NCI-H748 (cell line): ENCODE measurements around the gene TAB2.

Experiments
- DNase-seq: peaks from one replicate; lab custom pipeline; 2025; ENCODE audit not compliant: unreplicated experiment; lab: John Stamatoyannopoulos, UW

The TAB2 gene, protein sequence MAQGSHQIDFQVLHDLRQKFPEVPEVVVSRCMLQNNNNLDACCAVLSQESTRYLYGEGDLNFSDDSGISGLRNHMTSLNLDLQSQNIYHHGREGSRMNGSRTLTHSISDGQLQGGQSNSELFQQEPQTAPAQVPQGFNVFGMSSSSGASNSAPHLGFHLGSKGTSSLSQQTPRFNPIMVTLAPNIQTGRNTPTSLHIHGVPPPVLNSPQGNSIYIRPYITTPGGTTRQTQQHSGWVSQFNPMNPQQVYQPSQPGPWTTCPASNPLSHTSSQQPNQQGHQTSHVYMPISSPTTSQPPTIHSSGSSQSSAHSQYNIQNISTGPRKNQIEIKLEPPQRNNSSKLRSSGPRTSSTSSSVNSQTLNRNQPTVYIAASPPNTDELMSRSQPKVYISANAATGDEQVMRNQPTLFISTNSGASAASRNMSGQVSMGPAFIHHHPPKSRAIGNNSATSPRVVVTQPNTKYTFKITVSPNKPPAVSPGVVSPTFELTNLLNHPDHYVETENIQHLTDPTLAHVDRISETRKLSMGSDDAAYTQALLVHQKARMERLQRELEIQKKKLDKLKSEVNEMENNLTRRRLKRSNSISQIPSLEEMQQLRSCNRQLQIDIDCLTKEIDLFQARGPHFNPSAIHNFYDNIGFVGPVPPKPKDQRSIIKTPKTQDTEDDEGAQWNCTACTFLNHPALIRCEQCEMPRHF

GRCh38 chr6:149317644-149318571 is at the start of gene TAB2:
Gene TAB2 (plus strand): TSS chr6:149317712. CDS start chr6:149369998, 52,286 bp downstream.
- peak; percentile 66 for DNase-seq

GRCh38 chr6:149268146-149268545 is 49.4 kb upstream of the TAB2 start:
- no peak for DNase-seq

DNA sequence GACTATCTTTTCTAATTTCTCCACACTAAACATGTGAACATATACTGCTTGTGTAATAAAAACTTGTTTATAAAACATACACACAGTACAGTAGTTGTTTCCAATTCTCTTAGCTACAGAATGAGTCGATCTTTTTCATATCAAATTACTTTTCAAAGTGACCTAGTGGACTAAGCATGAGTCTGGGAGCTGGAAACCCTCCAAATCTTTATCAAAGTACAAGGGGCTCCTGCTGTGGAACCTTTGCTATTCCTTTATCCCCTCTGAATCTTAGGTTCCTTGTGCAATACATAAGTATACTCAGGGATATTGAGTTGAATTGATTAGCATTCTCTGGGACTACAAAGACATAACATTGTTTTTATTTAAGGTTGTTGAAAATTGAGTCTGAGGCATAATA is 48.7 kb upstream of the TAB2 start:
- no peak for DNase-seq

GRCh38 chr6:149270616-149271015 is 46.9 kb upstream of the TAB2 start:
- DNase-seq = no peak

- no peak for DNase-seq
Observed at GRCh38 chr6:149271348-149272340, 45.9 kb upstream of the TAB2 start.

- DNase-seq = no peak
Observed at GRCh38 chr6:149273318-149273717, 44.2 kb upstream of the TAB2 start.

DNA sequence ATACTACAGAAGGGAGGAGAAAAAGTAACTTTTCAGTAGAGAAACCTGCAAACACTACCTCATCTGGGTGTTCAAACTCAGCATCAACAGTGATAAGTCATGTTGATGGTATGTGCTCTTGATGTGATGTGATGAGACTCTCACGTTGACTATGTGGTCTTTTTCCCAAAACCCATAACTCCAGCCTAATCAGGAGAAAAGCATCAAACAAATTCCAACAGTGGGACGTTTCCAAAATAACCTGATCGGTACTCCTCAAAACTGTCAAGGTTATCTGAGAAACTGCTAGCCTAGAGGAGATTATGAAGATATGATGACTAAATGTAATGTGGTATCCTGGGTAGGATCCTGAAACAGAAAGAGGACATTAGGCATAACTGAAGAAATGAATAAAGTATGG is 41.9 kb upstream of the TAB2 start:
- no peak for DNase-seq

DNA sequence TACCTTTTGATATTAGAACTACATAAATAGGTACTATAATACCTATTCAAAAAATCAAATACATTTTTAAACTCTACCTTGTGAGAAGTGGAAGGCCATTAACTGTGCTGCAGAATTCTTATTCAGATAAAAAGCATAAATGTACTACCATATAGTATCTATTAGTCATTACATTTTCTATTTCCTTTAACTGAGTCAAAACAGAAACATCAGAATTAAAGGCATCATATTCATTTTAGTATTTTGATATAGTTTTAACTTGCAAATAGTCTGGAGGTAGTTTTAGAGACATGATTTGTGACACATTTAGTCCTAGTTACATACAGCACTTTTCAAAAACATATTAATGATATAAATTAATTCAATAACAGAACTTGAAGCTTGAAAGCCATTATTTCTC is 39.9 kb upstream of the TAB2 start:
- no peak for DNase-seq

DNA sequence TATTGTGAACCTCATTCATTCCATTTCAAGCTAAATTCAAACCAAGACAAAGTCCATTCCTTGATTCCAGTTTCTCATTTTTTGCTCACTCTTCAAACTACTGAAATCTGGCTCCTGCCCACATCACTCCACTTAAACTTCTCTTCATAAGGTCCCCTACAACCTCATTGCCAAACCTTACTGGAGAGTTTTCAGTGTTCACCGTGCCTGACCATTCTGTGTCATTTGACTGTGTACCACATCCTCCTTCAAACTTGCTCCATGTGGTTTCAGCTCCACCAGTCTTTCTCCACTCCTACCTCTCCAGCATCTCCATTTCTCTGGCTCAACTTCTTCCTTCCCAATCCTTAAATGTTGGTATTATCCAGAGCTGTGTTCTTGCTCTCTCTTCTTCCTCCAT is 38.5 kb upstream of the TAB2 start:
- no peak for DNase-seq

DNA sequence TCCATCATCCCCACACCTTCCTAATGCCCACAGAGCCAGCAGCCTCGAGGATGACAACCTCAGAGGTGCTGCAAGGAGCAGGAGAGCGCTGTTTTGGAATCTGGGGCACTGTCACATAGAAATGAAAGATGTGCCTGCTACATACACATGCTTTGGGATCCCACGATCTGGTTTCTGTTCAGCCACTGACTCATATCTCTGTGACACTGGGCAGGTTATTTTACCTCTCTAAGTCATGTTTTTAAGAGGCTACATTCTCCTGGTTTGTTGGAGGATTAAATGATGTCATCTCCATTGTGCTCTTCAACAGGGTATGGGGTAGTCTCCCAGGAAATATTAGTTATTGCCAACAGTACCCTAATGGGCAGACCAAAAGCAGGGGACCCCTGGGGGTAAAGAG is 32.6 kb upstream of the TAB2 start:
- no peak for DNase-seq

DNA sequence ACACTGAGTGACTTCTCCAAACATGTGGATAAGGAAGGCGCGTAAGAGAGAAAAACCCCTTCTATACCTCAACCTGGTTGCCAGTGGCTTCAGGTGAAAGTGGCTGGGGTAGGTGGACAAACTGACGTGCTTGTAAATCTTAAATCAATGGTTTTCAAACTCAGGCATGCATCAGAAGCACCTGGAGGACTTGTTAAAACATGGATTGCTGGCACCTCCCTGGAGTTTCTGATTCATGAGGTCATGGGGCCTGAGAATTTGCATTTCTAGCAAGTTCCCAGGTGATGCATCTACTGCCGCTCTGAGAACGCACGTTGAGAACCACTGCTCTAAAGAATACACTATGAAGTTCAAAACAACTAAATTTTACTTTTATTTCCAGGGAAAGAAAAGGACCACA is 31.9 kb upstream of the TAB2 start:
- DNase-seq = no peak

GRCh38 chr6:149286905-149287304 is 30.6 kb upstream of the TAB2 start:
- DNase-seq = no peak

DNA sequence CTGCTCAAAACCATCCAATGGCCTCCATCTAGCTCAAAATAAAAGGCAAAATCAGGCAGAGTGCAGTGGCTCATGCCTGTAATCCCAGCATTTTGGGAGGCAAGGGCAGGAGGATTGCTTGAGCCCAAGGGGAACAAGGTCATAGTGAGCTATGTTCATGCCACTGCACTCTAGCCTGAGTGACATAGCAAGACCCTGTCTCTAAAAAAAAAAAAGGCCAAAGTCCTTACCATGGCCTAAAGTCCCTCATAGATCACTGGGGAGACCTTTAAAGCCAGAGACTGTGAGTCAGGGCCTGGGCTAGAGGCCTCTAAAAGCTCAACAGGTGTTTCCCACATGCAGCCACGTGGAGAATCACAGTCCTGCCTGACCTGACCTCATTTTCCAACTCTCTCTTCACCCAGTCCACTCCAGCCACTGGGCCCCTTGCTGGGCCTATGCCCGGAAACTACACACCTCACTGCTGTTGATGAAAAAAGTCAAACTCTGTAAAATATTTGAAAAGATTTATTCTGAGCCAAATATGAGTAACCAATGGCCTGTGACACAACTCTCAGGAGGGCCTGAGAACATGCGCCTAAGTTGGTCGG is 28.2 kb upstream of the TAB2 start:
- no peak for DNase-seq

- DNase-seq = no peak
Observed at GRCh38 chr6:149289966-149290365, 27.5 kb upstream of the TAB2 start.

DNA sequence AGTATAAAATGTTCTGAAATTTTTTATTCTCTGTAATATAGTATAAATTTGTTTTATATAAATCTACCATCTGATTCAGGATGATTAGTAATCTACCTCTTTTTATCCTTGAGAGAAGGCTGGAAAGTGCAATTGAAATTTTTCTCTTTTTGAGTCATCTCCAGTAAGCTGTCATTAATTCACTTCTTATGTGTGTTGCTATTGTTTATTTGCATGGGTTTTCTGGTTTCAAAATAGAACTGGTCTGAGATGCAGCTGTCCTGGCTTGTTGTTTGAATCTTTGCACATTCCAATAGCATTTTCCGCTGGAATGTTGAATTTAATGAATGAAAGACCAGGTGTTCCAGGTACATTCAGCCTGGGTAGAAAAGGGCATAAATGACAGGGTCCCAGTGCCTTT is 24.3 kb upstream of the TAB2 start:
- DNase-seq = no peak

GRCh38 chr6:149300563-149300962 is 16.9 kb upstream of the TAB2 start:
- no peak for DNase-seq

- DNase-seq = no peak
Observed at GRCh38 chr6:149302723-149303122, 14.8 kb upstream of the TAB2 start.

GRCh38 chr6:149303468-149303867 is 14.0 kb upstream of the TAB2 start:
- no peak for DNase-seq

DNA sequence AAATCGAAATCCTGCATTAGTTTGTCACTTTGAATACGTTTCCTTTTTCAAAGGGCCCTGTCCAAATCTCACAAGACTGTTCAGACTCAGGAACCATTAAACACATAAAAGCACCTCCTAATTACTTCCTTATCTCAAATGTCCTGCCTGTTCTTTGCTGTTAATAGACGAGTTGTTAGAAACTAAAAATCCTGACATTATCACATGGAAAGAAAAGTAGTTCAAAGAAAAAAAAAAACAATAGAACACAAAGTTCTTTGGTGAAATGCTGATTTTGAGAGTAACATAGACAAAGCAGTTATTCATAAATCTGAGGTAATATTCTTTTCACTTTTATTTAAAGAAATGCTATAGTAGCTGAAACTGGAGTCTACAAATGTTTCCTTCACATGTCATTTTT is 12.1 kb upstream of the TAB2 start:
- no peak for DNase-seq

GRCh38 chr6:149306967-149307366 is 10.5 kb upstream of the TAB2 start:
- DNase-seq = no peak
